HG03571 (cell line): ENCODE data around the gene FCER1G.

Experiments
- ATAC-seq: cut with Tn5 transposase; IDR thresholded peaks from one replicate; pipeline ENCODE4 v1.9.1; 2021; ENCODE audit not compliant: unreplicated experiment

FCER1G gene

GRCh38 chr1:161261261-161262235 is 46.5 kb downstream of the FCER1G start:
- peak; percentile 51 for ATAC-seq

- ATAC-seq, result no peak
These were observed 50.2 kb downstream of the FCER1G start for GRCh38 chr1:161265305-161265704.

GRCh38 chr1:161266202-161266601 is 51.1 kb downstream of the FCER1G start:
- ATAC-seq, result no peak

- ATAC-seq, result no peak
These were observed 51.7 kb downstream of the FCER1G start for GRCh38 chr1:161266836-161267235.

- no peak for ATAC-seq
These were observed 52.2 kb downstream of the FCER1G start for GRCh38 chr1:161267321-161267720.
